ENCODE results near the gene NUP214. TPM values are rescaled to one million over a fixed set of nuclear protein-coding genes. Genes with fewer than 3 reads are reported as not detected.
A peak's percentile ranks its signal among the peaks of the same experiment; 100 is the strongest.

Gene NUP214
- 10 to 100 TPM in 5 of 6 donors, 1 to 10 TPM in 1; 8.8 to 27.6 (median 18.3) TPM for polyA plus RNA-seq (ENCODE audit: low read depth in 6 of 6)

DNA sequence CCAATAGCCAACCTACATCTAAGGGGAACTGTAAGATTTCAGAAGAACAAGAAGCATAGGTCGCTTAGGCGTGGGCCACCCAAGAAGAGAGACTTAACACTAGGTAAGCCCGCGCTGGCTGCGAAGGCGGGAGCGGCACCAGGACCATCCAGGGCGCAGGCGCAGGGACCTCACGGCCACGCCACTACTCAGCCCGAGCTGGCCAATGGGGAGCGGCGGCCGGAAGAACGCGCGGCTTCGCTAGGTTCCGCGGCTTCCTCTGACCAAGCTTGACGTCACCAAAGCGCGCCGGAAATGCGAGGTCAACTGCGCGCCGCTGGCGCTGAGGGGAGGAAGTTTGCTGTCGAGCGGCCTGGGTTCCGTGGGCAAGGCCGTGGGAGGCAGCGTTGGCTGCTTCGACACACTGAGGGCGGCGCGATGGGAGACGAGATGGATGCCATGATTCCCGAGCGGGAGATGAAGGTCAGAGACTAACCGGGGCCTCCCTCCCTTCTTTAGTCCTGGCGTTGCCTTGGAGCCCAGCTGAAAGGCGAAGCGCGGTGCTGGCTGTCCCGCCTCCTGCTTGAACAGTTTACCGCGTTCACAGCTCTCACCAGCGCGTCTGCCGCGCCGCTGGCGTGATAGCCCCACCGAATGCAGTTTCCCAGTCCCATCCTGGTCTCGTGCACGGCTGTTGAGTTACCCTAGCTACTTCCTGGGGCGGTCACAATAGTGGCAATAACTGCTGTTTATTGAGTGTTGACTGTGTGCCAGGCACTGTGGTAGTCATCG, at the start of gene NUP214:
TSS of gene NUP214 (plus strand) at position 299 of the 771 bp plus-strand sequence. CDS start at position 418, 119 bp downstream.
- Mint-ChIP-seq H3K9me3 (no peaks in the 10 kb centered on the region), H3K4me1 (peaks cover 13 to 32% (median 22%) of the 10 kb centered on the region in 3 donors), H3K4me3 (peak within 1 kb of the TSS; percentile 92 to 99 (median 98)), H3K27ac (peak within 1 kb of the TSS; percentile 97 to 99 (median 99)), H3K36me3 (peaks cover 14 to 15% of the 10 kb centered on the region in 2 donors), H3K27me3 (peaks cover 0 to 1% (median under 1%) of the 10 kb centered on the region in 3 donors)
- peak; percentile 99 for DNase-seq
- ATAC-seq (ENCODE audit: low read depth in 2 of 2): peak; percentile 97 to 98

- no peaks in the 10 kb centered on the region for H3K27me3 Mint-ChIP-seq
- H3K36me3 Mint-ChIP-seq: no peaks in the 10 kb centered on the region
- DNase-seq: no peak
- H3K27ac Mint-ChIP-seq: no peak overlapping the region
- no peak for ATAC-seq (ENCODE audit: low read depth in 2 of 2)
- H3K4me3 Mint-ChIP-seq: no peak overlapping the region
- no peaks in the 10 kb centered on the region for H3K4me1 Mint-ChIP-seq
- no peaks in the 10 kb centered on the region for H3K9me3 Mint-ChIP-seq
Observed at GRCh38 chr9:131076347-131077195, 48.8 kb upstream of the NUP214 start.

DNA sequence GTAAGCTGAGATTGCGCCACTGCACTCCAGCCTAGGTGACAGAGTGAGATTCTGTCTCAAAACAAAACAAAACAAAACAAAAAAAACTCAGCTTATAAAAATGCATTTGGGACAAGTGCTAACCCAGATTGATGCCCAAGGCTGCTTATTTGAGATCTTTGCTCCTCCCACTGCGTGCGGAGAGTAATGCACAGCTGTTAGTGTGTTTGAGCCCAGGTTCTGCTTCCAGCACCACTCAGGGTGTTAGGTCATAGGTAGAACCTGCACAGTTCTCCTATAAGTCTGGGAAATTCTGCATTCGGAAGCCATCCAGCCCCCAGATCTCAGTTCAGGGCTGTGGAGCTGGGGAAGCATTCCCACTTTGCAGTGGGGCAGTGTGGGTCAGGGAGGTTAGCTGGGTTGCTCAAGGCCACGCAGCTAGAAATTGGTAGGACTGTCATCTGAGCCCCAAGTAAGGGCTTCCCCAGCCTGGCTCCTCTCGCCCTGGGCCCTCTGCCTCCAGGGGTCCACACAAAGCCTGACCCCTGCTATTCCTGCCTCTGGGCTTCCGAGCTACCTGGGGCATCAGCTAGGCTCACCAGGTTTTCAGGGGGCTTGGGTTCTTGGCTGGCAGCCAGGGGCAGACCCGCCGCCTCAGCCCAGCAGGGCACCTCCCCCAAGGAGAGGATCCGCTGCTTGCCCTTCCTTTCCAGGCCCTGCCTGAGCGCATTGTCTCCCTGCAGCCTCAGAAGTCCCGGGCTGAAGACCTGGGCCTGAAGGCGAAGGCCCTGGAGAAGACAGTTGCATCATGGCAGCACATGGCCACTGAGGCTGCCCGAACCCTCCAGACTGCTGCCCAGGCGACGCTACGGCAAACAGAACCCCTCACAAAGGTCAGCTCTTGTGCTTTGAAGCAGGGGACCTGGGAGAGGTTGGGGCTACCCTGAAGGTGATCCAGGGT, 46.7 kb upstream of the NUP214 start:
- no peaks in the 10 kb centered on the region for H3K36me3 Mint-ChIP-seq
- H3K27ac Mint-ChIP-seq: peak overlapping the region in 1 of 6 donors; percentile 33
- H3K4me1 Mint-ChIP-seq: no peaks in the 10 kb centered on the region
- no peak for ATAC-seq (ENCODE audit: low read depth in 2 of 2)
- H3K9me3 Mint-ChIP-seq: no peaks in the 10 kb centered on the region
- no peak overlapping the region for H3K4me3 Mint-ChIP-seq
- no peaks in the 10 kb centered on the region for H3K27me3 Mint-ChIP-seq
- no peak for DNase-seq

DNA sequence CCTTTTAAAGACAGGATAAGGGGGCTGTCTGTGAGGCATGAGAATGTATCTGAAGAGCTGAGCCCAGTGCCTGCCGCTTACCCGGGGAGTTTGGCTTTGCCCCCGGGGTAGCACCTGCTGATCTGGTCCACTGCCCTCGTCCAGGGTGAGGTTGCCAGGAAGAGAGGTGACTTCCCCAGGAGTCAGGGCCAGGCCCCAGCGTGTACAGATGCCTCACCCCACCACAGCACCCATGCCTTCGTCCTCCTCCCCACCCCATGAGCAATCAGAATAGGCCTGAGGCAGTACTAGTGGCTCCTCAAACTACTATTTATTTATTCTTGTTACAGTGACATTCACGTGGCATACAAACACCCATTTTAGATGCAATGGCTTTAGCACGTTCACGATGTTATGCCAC, 44.8 kb upstream of the NUP214 start:
- DNase-seq (no peak), ATAC-seq (ENCODE audit: low read depth in 2 of 2) (no peak)
- Mint-ChIP-seq H3K27me3 (peaks cover 0 to 9% (median 8%) of the 10 kb centered on the region in 3 donors), H3K36me3 (no peaks in the 10 kb centered on the region), H3K4me1 (peaks cover 0 to 4% (median 0%) of the 10 kb centered on the region in 3 donors), H3K27ac (no peak overlapping the region), H3K9me3 (no peaks in the 10 kb centered on the region), H3K4me3 (no peak overlapping the region)

DNA sequence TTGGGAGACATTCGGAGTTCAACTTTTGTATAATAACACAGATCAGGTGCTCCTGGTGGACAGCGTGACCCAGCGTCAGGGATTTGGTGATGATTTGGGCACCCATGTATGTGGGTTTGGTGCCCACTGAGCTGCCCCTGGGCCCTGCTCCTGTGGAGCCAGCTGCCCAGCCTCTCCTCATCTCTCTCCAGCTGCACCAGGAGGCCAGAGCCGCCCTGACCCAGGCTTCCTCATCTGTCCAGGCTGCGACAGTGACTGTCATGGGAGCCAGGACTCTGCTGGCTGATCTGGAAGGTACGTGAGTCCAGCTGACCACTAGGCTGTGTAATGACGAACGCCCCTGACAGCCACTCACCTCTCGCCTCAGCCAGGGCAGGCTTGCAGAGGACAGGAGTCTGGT, 43.5 kb upstream of the NUP214 start:
- H3K9me3 Mint-ChIP-seq: no peaks in the 10 kb centered on the region
- H3K4me1 Mint-ChIP-seq: peaks cover 0 to 4% (median 0%) of the 10 kb centered on the region in 3 donors
- no peak overlapping the region for H3K27ac Mint-ChIP-seq
- no peak for DNase-seq
- ATAC-seq (ENCODE audit: low read depth in 2 of 2): no peak
- peaks cover 0 to 11% (median 8%) of the 10 kb centered on the region in 3 donors for H3K27me3 Mint-ChIP-seq
- no peaks in the 10 kb centered on the region for H3K36me3 Mint-ChIP-seq
- no peak overlapping the region for H3K4me3 Mint-ChIP-seq

GRCh38 chr9:131082774-131083512, 42.4 kb upstream of the NUP214 start:
- peaks cover 0 to 20% (median 12%) of the 10 kb centered on the region in 3 donors for H3K27me3 Mint-ChIP-seq
- no peak overlapping the region for H3K27ac Mint-ChIP-seq
- no peaks in the 10 kb centered on the region for H3K36me3 Mint-ChIP-seq
- peaks cover 0 to 4% (median 0%) of the 10 kb centered on the region in 3 donors for H3K4me1 Mint-ChIP-seq
- H3K9me3 Mint-ChIP-seq: no peaks in the 10 kb centered on the region
- DNase-seq (no peak), ATAC-seq (ENCODE audit: low read depth in 2 of 2) (no peak)
- H3K4me3 Mint-ChIP-seq: no peak overlapping the region

DNA sequence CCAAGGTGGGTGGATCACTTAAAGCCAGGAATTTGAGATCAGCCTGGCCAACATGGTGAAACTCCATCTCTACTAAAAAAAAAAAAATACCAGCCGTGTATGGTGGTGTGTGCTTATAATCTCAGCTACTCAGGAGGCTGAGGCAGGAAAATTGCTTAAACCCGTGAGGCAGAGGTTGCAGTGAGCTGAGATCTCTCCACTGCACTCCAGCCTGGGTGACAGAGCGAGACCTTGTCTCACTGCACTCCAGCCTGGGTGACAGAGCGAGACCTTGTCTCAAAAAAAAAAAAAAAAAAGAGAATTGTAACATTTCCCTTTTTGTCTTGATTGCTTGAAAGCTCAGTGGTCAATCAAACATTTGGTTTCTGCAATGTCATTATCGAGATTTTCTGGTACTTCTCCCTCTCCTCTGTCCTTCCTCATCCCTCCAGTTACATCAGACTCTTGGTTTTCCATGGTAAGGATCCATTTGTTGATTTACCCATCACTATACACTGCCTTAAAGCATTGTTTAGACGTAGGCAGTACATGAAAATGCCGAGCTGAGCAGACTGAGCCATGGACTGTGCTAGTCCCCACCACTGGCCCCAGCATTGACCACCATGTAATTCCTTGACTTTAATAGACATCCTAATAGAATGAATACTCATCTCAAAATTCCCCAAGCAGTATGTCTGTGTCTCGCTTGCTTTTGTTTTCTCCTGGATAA, 40.6 kb upstream of the NUP214 start:
- ATAC-seq (ENCODE audit: low read depth in 2 of 2): no peak
- Mint-ChIP-seq H3K36me3 (no peaks in the 10 kb centered on the region), H3K4me3 (no peak overlapping the region), H3K4me1 (peaks cover 0 to 4% (median 0%) of the 10 kb centered on the region in 3 donors), H3K9me3 (no peaks in the 10 kb centered on the region), H3K27me3 (peaks cover 4 to 27% (median 15%) of the 10 kb centered on the region in 3 donors), H3K27ac (no peak overlapping the region)
- no peak for DNase-seq

- Mint-ChIP-seq H3K4me3 (no peak overlapping the region), H3K36me3 (no peaks in the 10 kb centered on the region), H3K27me3 (peaks cover 4 to 27% (median 15%) of the 10 kb centered on the region in 3 donors), H3K9me3 (no peaks in the 10 kb centered on the region), H3K4me1 (peaks cover 0 to 4% (median 0%) of the 10 kb centered on the region in 3 donors), H3K27ac (no peak overlapping the region)
- DNase-seq (no peak), ATAC-seq (ENCODE audit: low read depth in 2 of 2) (no peak)
Observed at GRCh38 chr9:131085370-131086122, 39.8 kb upstream of the NUP214 start.

GRCh38 chr9:131087354-131087893, 38.0 kb upstream of the NUP214 start:
- Mint-ChIP-seq H3K27me3 (peaks cover 4 to 27% (median 15%) of the 10 kb centered on the region in 3 donors), H3K4me1 (peaks cover 0 to 4% (median 0%) of the 10 kb centered on the region in 3 donors), H3K9me3 (no peaks in the 10 kb centered on the region), H3K36me3 (no peaks in the 10 kb centered on the region), H3K4me3 (no peak overlapping the region), H3K27ac (peak overlapping the region in 1 of 6 donors; percentile 18)
- no peak for DNase-seq
- no peak for ATAC-seq (ENCODE audit: low read depth in 2 of 2)

- no peaks in the 10 kb centered on the region for H3K9me3 Mint-ChIP-seq
- H3K27ac Mint-ChIP-seq: no peak overlapping the region
- H3K4me1 Mint-ChIP-seq: peaks cover 0 to under 1% (median 0%) of the 10 kb centered on the region in 3 donors
- ATAC-seq (ENCODE audit: low read depth in 2 of 2) (no peak), DNase-seq (no peak)
- no peaks in the 10 kb centered on the region for H3K36me3 Mint-ChIP-seq
- H3K4me3 Mint-ChIP-seq: no peak overlapping the region
- peaks cover 16 to 35% (median 34%) of the 10 kb centered on the region in 3 donors for H3K27me3 Mint-ChIP-seq
Observed at GRCh38 chr9:131090025-131090787, 35.2 kb upstream of the NUP214 start.
